Epithelial cell of umbilical artery (primary cell): ENCODE data around the gene FLCN. TPM values are rescaled to one million over a fixed set of nuclear protein-coding genes. Genes with fewer than 3 reads are reported as not detected.

Source experiments
- total RNA-seq: library from RNA; depleted of rRNA; stranded (reverse); fragments of >200 nt; gene quantifications from 2 replicates; pipeline ENCODE4 v1.2.3, GENCODE V29; 2014

The FLCN gene
- 25.3 and 39.4 TPM in 2 replicates for total RNA-seq

GRCh38 chr17:17237026-17237799 is at the start of gene FLCN:
TSS of gene FLCN (minus strand) at chr17:17237168. CDS start at chr17:17228137, 9,031 bp downstream.

GRCh38 chr17:17280613-17281549 is 43.9 kb upstream of the FLCN start, which contains the start of gene COPS3:
TSS of gene COPS3 (minus strand) at chr17:17281246. CDS start at chr17:17281186, 60 bp downstream.

GRCh38 chr17:17206124-17206912 is 30.6 kb downstream of the FLCN start, which contains the start of gene PLD6:
TSS of gene PLD6 (minus strand) at chr17:17206333. CDS start at chr17:17206286, 47 bp downstream.

Other genes starting within 250 kb of the FLCN start
- gene MPRIP, start 194.7 kb downstream of the FLCN start, total RNA-seq = 54.6 and 57.8 TPM in 2 replicates
- 2.3 and 2.9 TPM in 2 replicates for gene PLD6, start 30.8 kb downstream of the FLCN start, total RNA-seq
- gene COPS3, start 44.1 kb upstream of the FLCN start, total RNA-seq = 96.8 and 109 TPM in 2 replicates
- 0.97 and 2.1 TPM in 2 replicates for gene NT5M, start 66.2 kb upstream of the FLCN start, total RNA-seq
- gene MED9, start 239.8 kb upstream of the FLCN start, total RNA-seq = 9.1 and 10.1 TPM in 2 replicates